Psoas muscle (tissue), 8 donors: ENCODE results near the gene VWA2. TPM values are rescaled to one million over a fixed set of nuclear protein-coding genes. Genes with fewer than 3 reads are reported as not detected.

Experiments
- ATAC-seq, 4 donors: fragments of 200-7000 bp; cut with Tn5 transposase; one replicate each; pipeline ENCODE4 v1.9.1; 2020; ENCODE audit warnings: moderate library complexity in 3 of 4, mild to moderate bottlenecking in 2 of 4
- DNase-seq, 2 donors: peaks; one replicate each; pipeline ENCODE4 v3.0.0-alpha.2; 2020
- H3K27ac ChIP-seq: fragments of 200-600 bp; one replicate; pipeline ENCODE4 v1.8.0; 2022
- H3K27me3 ChIP-seq, 3 donors: fragments of 200-600 bp in 1 of 3; one replicate each; pipeline versions ENCODE4 v1.6.1 to v1.8.0; 2013 to 2022; ENCODE audit warnings: low read length in 2 of 3, mild to moderate bottlenecking in 2 of 3, moderate library complexity in 1 of 3; ENCODE audit not compliant: insufficient read depth in 3 of 3
- H3K36me3 ChIP-seq, 2 donors: fragments of 200-600 bp in 1 of 2; one replicate each; pipeline versions ENCODE4 v1.6.1 to v1.8.0; 2013 to 2022; ENCODE audit warnings: low read depth in 1 of 2, mild to moderate bottlenecking in 1 of 2, moderate library complexity in 1 of 2; ENCODE audit not compliant: insufficient read depth in 1 of 2
- H3K4me1 ChIP-seq: fragments of 200-600 bp; one replicate; pipeline ENCODE4 v1.8.0; 2022
- H3K4me3 ChIP-seq: fragments of 200-600 bp; one replicate; pipeline ENCODE4 v1.8.0; 2022; ENCODE audit warnings: mild to moderate bottlenecking
- H3K9me3 ChIP-seq: fragments of 200-600 bp; one replicate; pipeline ENCODE4 v1.8.0; 2022
- WGBS, 3 donors: extraction: QIAGEN DNeasy Blood & Tissue Kit; methylation state at CpG; one replicate each; pipeline versions ENCODE4 v1.1.6 to v1.1.7; 2013; 5-methylcytosine and 5-hydroxymethylcytosine counted together
- intact Hi-C, 2 donors: fragments of 100-400 bp; cut with DNase I; formaldehyde crosslinking; loops; one replicate each; pipeline versions ENCODE4 v1.11.0 to v1.14.2; 2022
- long read RNA-seq, 2 donors: library from polyadenylated mRNA; unstranded; transcript quantifications; one replicate each; pipeline ENCODE4 v2.0.0, GENCODE V29; 2021
- polyA plus RNA-seq, 3 donors: library from polyadenylated mRNA; stranded (reverse); fragments of 200-250 nt; gene quantifications; one replicate each; pipeline ENCODE4 v1.2.3, GENCODE V29; 2013
- total RNA-seq, 4 donors: library from RNA; stranded (reverse); fragmentation: NEBNext Ultra II Directional in 2 of 4; extraction: Animal tissue kit (Norgen Biotek cat#: 25700) in 2 of 4; gene quantifications; one replicate each; pipeline versions ENCODE4 v1.2.1 to v1.2.4, GENCODE V29; 2021 to 2023
- TF ChIP-seq, protein P1 (sequence below): fragments of 200-600 bp; IDR thresholded peaks from one replicate; pipeline ENCODE4 v1.8.0; 2022; ENCODE audit warnings: antibody characterized with exemption
- donor health status: healthy with polysubstance abuse.
- donor health status: DM: no; HTN: no; CAD: no; lungs with moderate emphysema.
- donor health status: Bipolar disorder and iron deficiency.
- donor health status: healthy.
- donor health status: DM: yes; HTN: yes; CAD: no.
- donor health status: DM: no; HTN: no; CAD: no.
- donor health status: DM: no; HTN: no; CAD: no.
- donor health status: DM: yes; HTN: yes; CAD: no.

VWA2 gene
- total RNA-seq (not detected), polyA plus RNA-seq (not detected)
- long read RNA-seq, donor 1, result 0 reads
- long read RNA-seq, donor 2, result 0 reads

DNA sequence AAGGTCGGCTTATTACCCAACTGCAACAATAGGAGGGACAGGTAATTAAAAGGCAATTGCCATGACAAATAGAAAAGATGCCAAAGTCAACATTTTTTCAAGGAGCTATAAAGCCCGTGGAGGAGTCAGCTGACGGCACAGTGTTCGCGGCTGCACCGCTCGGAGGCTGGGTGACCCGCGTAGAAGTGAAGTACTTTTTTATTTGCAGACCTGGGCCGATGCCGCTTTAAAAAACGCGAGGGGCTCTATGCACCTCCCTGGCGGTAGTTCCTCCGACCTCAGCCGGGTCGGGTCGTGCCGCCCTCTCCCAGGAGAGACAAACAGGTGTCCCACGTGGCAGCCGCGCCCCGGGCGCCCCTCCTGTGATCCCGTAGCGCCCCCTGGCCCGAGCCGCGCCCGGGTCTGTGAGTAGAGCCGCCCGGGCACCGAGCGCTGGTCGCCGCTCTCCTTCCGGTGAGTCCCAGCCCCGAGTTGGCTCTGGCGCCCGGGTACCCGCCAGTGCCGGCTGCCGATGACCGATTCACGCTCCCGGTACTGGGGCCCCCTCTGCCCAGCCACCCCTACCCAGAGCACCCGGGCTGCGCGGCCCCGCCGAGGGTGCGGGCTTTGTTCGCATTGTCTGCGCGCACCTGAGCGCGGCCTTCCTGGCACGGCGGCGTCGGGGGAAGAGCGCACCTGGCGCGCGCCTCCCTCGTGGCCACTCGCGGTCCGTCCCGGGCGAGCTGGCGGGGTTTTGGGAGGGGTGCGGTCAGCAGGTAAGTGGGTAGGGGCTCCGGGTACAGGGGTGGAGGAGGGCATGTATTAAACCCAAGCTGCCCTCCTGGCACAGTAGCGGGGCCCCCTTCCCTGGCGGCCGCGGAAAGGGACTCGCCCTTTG, at the start of gene VWA2:
Gene VWA2 (plus strand): TSS at position 138 of the 877 bp plus-strand sequence. CDS start 9,460 bp downstream, outside the sequence.
- H3K27ac ChIP-seq, result no peak within 1 kb of the TSS
- H3K4me1 ChIP-seq, result peaks cover 9% of the 10 kb centered on the region
- no peaks in the 10 kb centered on the region for H3K36me3 ChIP-seq
- TF ChIP-seq, protein P1, sequence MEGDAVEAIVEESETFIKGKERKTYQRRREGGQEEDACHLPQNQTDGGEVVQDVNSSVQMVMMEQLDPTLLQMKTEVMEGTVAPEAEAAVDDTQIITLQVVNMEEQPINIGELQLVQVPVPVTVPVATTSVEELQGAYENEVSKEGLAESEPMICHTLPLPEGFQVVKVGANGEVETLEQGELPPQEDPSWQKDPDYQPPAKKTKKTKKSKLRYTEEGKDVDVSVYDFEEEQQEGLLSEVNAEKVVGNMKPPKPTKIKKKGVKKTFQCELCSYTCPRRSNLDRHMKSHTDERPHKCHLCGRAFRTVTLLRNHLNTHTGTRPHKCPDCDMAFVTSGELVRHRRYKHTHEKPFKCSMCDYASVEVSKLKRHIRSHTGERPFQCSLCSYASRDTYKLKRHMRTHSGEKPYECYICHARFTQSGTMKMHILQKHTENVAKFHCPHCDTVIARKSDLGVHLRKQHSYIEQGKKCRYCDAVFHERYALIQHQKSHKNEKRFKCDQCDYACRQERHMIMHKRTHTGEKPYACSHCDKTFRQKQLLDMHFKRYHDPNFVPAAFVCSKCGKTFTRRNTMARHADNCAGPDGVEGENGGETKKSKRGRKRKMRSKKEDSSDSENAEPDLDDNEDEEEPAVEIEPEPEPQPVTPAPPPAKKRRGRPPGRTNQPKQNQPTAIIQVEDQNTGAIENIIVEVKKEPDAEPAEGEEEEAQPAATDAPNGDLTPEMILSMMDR, result peak; percentile 13
- H3K27me3 ChIP-seq, result peaks cover 0 to 73% (median 2%) of the 10 kb centered on the region in 3 donors
- DNase-seq, result peak; percentile 18 to 55
- intact Hi-C loops, result no loop called here
- WGBS, 3 donors, result 6 to 9% (median 7%) methylated on average over 73 to 79 of the region's 79 CpGs
- ATAC-seq, result peak; percentile 37 to 76 (median 68)
- no peaks in the 10 kb centered on the region for H3K9me3 ChIP-seq
- peak within 1 kb of the TSS; percentile 65 for H3K4me3 ChIP-seq

DNA sequence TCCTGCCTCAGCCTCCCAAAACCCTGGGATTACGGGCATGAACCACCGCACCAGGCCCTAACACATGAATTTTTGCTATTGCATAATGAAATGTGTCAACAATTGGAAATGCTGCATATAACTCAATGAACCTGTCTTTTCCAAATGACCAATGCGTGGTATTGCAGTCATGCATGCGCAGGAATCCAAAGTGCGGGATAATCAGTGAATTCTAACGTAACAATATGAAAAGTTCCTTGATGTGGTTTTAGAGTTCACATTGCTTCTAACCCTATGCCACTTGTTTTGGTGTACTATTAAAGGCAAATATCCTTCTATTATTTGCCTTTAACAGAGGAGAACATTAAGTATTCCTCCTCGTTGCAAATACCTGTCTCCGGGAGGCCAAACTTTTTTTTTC, 49.4 kb upstream of the VWA2 start:
- WGBS, 3 donors, result 91 to 92% (median 92%) methylated on average over 8 of the region's 8 CpGs
- no peak for ATAC-seq

DNA sequence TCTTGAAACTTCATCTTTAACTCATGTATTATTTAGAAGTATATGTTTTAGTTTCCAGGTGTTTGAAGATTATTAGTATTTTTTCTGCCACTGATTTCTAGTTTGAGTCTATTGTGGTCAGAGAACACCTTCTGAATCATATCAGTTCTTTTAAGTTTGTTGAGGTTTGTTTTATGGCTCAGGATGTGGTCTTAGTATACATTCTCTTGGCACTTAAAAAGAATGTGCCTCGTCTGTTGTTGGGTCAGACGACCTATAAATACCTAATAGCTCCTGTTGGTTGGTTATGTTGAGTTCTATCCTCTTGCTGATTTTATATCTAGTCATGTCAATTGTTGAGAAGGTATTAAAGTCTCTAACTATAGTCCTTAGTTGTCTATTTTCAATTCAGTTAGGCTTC, 44.0 kb upstream of the VWA2 start:
- no peaks in the 10 kb centered on the region for H3K9me3 ChIP-seq
- ATAC-seq, result no peak
- no peak overlapping the region for H3K4me3 ChIP-seq
- no peak for DNase-seq
- 71 to 79% (median 75%) methylated on average over 2 of the region's 2 CpGs for WGBS, 3 donors
- intact Hi-C loops, result no loop called here
- no peak overlapping the region for H3K27ac ChIP-seq
- H3K4me1 ChIP-seq, result no peaks in the 10 kb centered on the region
- TF ChIP-seq, protein P1, result no peak
- no peaks in the 10 kb centered on the region for H3K27me3 ChIP-seq
- no peaks in the 10 kb centered on the region for H3K36me3 ChIP-seq

More for the DNA sequence above, 49.4 kb upstream of the VWA2 start:
- no peak overlapping the region for H3K4me3 ChIP-seq
- no peaks in the 10 kb centered on the region for H3K4me1 ChIP-seq
- TF ChIP-seq, protein P1, result no peak
- no peak overlapping the region for H3K27ac ChIP-seq
- DNase-seq, result no peak
- no peaks in the 10 kb centered on the region for H3K36me3 ChIP-seq
- H3K27me3 ChIP-seq, result no peaks in the 10 kb centered on the region
- no peaks in the 10 kb centered on the region for H3K9me3 ChIP-seq
- intact Hi-C loops, result no loop called here

DNA sequence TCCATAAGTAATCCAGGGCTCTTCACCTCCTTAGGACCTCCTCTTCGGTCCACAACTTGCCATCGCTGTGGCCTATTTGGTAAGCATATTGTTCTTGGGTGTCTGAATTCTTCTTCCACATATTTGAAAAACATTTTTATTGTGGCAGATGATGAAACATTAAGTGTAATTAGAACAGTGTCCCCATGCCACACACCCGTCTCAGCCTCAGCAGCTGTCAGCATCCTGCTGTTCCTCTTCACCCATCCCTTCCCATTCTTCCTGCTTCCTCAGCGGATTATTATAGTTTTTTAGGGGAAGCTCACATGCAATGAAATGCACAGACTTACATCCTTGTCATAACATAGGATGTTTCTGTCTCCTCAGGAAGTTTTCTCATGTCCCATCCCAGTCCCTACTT, 39.8 kb upstream of the VWA2 start:
- WGBS, 3 donors, result 85 to 87% (median 86%) methylated on average over 4 of the region's 4 CpGs
- no peak for ATAC-seq
- no peaks in the 10 kb centered on the region for H3K36me3 ChIP-seq
- intact Hi-C loops, result no loop called here
- H3K4me1 ChIP-seq, result no peaks in the 10 kb centered on the region
- no peaks in the 10 kb centered on the region for H3K9me3 ChIP-seq
- TF ChIP-seq, protein P1, result no peak
- H3K4me3 ChIP-seq, result no peak overlapping the region
- no peaks in the 10 kb centered on the region for H3K27me3 ChIP-seq
- DNase-seq, result no peak
- H3K27ac ChIP-seq, result no peak overlapping the region
